A673 (cell line): ENCODE results near the gene CRYGC.

Experiments used
- CTCF ChIP-seq: fragments of 300-800, 200-600 bp; sonication (generic); conservative IDR thresholded peaks from 2 replicates; pipeline ENCODE4 v1.5.1; 2017; ENCODE audit warnings: low read depth, mild to moderate bottlenecking, antibody characterized with exemption, low read length, moderate library complexity, mixed read lengths
- EZH2 ChIP-seq: fragments of 200-600 bp; sonication (generic); IDR thresholded peaks from 2 replicates; pipeline ENCODE4 v1.6.1; 2017; ENCODE audit warnings: borderline replicate concordance, low read depth, mild to moderate bottlenecking, mixed read lengths, antibody characterized with exemption, low read length; ENCODE audit not compliant: poor library complexity, severe bottlenecking

- TF ChIP-seq CTCF (no peak), EZH2 (no peak)
Observed at GRCh38 chr2:208090420-208090819, 39.2 kb downstream of the CRYGC start.
